OCI-LY1 (cell line): ENCODE results near the gene KCMF1.

ENCODE experiments used
- CTCF ChIP-seq: fragments of 200-600 bp; sonication (generic), shearing (Covaris generic); IDR thresholded peaks from 2 replicates; pipeline ENCODE4 v1.5.1; 2017; ENCODE audit warnings: mild to moderate bottlenecking, antibody characterized with exemption, low read length, moderate library complexity, mixed read lengths
- EZH2 ChIP-seq: fragments of 200-600 bp; sonication (generic), shearing (Covaris generic); IDR thresholded peaks from 2 replicates; pipeline ENCODE4 v1.8.0; 2017; ENCODE audit warnings: borderline replicate concordance, mixed run types, mild to moderate bottlenecking, antibody characterized with exemption, low read length, moderate library complexity, mixed read lengths

GRCh38 chr2:84965192-84965516 lies 5.8 kb upstream of the KCMF1 start:
- TF ChIP-seq CTCF (no peak), EZH2 (no peak)
